ENCODE measurements around the gene CLDN14. TPM values are rescaled to one million over a fixed set of nuclear protein-coding genes. Genes with fewer than 3 reads are reported as not detected.

CLDN14 gene
- total RNA-seq, 1 experiment from 2014 or later, result not detected

DNA sequence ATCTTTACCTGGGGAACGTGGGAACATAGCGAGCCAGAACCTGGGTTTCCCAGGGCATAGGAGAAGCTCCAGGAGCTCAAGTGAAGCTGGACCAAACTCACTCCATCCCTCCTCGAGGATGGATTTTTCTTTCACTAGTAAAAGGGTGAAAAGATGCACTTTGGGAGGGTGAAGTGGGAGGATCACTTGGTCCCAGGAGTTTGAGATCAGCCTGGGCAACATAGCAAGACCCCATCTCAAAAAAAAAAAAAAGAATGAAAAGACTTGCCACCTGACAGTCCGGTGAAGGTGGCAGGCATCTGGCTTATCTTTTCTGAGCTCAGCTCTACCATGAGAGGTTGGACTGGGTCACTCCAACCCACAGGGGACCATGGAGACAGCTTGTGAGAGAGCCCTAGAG lies 52.4 kb downstream of the CLDN14 start:
- H3K4me3 Mint-ChIP-seq, result no peak overlapping the region; a peak in 1 of 5 replicates
- H3K4me1 Mint-ChIP-seq, result peaks cover 16 to 25% of the 10 kb centered on the region in 2 experiments
- H3K36me3 Mint-ChIP-seq (ENCODE audit: insufficient read depth in 1 of 3, low read depth in 3 of 3), result no peaks in the 10 kb centered on the region; a peak in 1 of 7 replicates
- Histone ChIP-seq H4K8ac (replicated peaks; ENCODE audit: insufficient read length, low read depth, low read length) (no peak overlapping the region), H3K27me3 (ENCODE audit: insufficient read depth, low read length) (no peaks in the 10 kb centered on the region), H3K9ac (ENCODE audit: extremely low read depth, insufficient read length, low read length) (no peak overlapping the region), H3K4me1 (ENCODE audit: insufficient read depth, low read length) (peaks cover 2% of the 10 kb centered on the region; the same call in 1 of the 2 replicates), H2BK15ac (ENCODE audit: low read depth, low read length) (no peak overlapping the region), H3K18ac (ENCODE audit: insufficient read length, low read depth, low read length) (no peak overlapping the region), H2BK120ac (ENCODE audit: low read depth, low read length, poor library complexity, severe bottlenecking) (no peak overlapping the region), H4K91ac (ENCODE audit: insufficient read length, low read depth, low read length) (no peak overlapping the region), H4K5ac (ENCODE audit: insufficient read length, low read depth, low read length) (no peak overlapping the region), H3K4me2 (ENCODE audit: insufficient read depth, insufficient read length, low read length) (no peak overlapping the region), H2BK20ac (ENCODE audit: low read depth, low read length, poor library complexity, severe bottlenecking) (no peak overlapping the region), H4K20me1 (ENCODE audit: control insufficient read depth, insufficient read depth, insufficient read length) (peaks cover 4% of the 10 kb centered on the region), H3K9me3 (ENCODE audit: control insufficient read depth, low read depth, low read length) (no peaks in the 10 kb centered on the region), H2AFZ (ENCODE audit: low read length) (no peak overlapping the region), H3T11ph (ENCODE audit: low read length) (no peak overlapping the region), H2BK12ac (ENCODE audit: insufficient read length, low read depth, low read length) (no peak overlapping the region), H3K23ac (ENCODE audit: insufficient read length, low read depth, low read length) (no peak overlapping the region), H3K27ac (ENCODE audit: insufficient read length, low read depth, low read length) (no peak overlapping the region), H2AK5ac (ENCODE audit: insufficient read length, low read length) (no peak overlapping the region), H3K79me2 (ENCODE audit: insufficient read depth, low read length) (no peaks in the 10 kb centered on the region), H3K14ac (ENCODE audit: insufficient read depth, low read length) (no peak overlapping the region; the same call in 1 of the 2 replicates), H2BK5ac (ENCODE audit: insufficient read length, low read length) (no peak overlapping the region), H3K23me2 (ENCODE audit: insufficient read length, low read depth, low read length, poor library complexity, severe bottlenecking) (no peaks in the 10 kb centered on the region), H3K56ac (ENCODE audit: insufficient read length, low read depth, low read length) (no peak overlapping the region), H3K4ac (ENCODE audit: low read depth, low read length) (no peak overlapping the region), H3K79me1 (ENCODE audit: insufficient read depth, low read depth, low read length, poor library complexity, severe bottlenecking) (no peaks in the 10 kb centered on the region)
- H3K27ac Mint-ChIP-seq, result no peak overlapping the region
- H3K27me3 Mint-ChIP-seq (ENCODE audit: low read depth), result no peaks in the 10 kb centered on the region
- no CpG with 5 or more reads among the region's 4 CpGs for WGBS (ENCODE audit: extremely low coverage, insufficient read length, low lambda C conversion rate)
- H3K9me3 Mint-ChIP-seq, result no peaks in the 10 kb centered on the region; a peak in 1 of 5 replicates
- no peak for DNase-seq
- TF ChIP-seq, protein P1, sequence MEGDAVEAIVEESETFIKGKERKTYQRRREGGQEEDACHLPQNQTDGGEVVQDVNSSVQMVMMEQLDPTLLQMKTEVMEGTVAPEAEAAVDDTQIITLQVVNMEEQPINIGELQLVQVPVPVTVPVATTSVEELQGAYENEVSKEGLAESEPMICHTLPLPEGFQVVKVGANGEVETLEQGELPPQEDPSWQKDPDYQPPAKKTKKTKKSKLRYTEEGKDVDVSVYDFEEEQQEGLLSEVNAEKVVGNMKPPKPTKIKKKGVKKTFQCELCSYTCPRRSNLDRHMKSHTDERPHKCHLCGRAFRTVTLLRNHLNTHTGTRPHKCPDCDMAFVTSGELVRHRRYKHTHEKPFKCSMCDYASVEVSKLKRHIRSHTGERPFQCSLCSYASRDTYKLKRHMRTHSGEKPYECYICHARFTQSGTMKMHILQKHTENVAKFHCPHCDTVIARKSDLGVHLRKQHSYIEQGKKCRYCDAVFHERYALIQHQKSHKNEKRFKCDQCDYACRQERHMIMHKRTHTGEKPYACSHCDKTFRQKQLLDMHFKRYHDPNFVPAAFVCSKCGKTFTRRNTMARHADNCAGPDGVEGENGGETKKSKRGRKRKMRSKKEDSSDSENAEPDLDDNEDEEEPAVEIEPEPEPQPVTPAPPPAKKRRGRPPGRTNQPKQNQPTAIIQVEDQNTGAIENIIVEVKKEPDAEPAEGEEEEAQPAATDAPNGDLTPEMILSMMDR (conservative IDR thresholded peaks at IDR 0.05), result no peak

All from H9 (cell line).